ENCODE measurements around the gene PGAP1. TPM values are rescaled to one million over a fixed set of nuclear protein-coding genes. Genes with fewer than 3 reads are reported as not detected.

Gene PGAP1
- total RNA-seq, 1 experiment from 2014 or later = 7.1 TPM

DNA sequence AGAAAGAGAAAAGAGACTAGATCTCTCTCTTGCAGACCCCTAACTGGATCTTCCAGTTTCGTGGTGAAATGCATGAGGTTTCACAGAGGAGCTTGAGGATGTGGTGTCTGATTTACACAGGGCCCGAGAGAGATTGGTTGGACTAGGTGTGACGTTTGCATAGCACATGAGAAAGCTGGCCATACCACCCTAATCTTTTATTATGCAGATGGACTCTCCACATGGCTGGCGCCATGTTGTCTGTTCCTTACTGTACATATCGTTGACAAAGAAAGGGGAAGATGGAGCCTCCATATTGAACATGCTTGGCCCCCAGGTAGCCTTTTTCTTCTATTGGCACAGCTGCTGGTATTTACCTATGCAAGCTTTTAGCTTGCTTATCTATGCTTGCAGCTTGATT is 27.5 kb upstream of the PGAP1 start:
- CTCF ChIA-PET = no interaction called here
- BruUV-seq (replicated peaks) = no TSS peak
- H3K9me2 ChIP-seq (ENCODE audit: insufficient read depth) = no peaks in the 10 kb centered on the region
- no peaks in the 10 kb centered on the region for H4K20me1 ChIP-seq (ENCODE audit: insufficient read depth)
- H3K9ac ChIP-seq (ENCODE audit: low read length) = no peak overlapping the region
- no peaks in the 10 kb centered on the region for H3K36me3 ChIP-seq (ENCODE audit: control insufficient read depth in 1 of 2, insufficient read depth in 2 of 2, low read length in 2 of 2)
- no peak overlapping the region for H3K4me2 ChIP-seq (ENCODE audit: low read length)
- no peaks in the 10 kb centered on the region for H3K9me3 ChIP-seq (ENCODE audit: control insufficient read depth in 1 of 2, insufficient read depth in 1 of 2, low read depth in 1 of 2, low read length in 2 of 2)
- TF ChIP-seq POLR2AphosphoS5 (IDR thresholded peaks at IDR 0.05; ENCODE audit: low read depth, low read length) (no peak), CBX3 (IDR thresholded peaks at IDR 0.05; ENCODE audit: low read depth) (no peak), SRF (IDR thresholded peaks at IDR 0.05; ENCODE audit: low read depth) (no peak), YY1 (IDR thresholded peaks at IDR 0.05; ENCODE audit: extremely low read depth, insufficient replicate concordance, low read depth, low read length) (no peak), SIN3A (IDR thresholded peaks at IDR 0.05; ENCODE audit: low read depth) (no peak), ZFX (IDR thresholded peaks at IDR 0.05) (no peak), ZNF274 (IDR thresholded peaks at IDR 0.05; ENCODE audit: low read depth, low read length) (no peak), FOSL1 (IDR thresholded peaks at IDR 0.05; ENCODE audit: low read depth) (no peak), TCF7L2 (IDR thresholded peaks at IDR 0.05; ENCODE audit: borderline replicate concordance, extremely low read depth, insufficient read depth, insufficient read length) (no peak), EZH2 (IDR thresholded peaks at IDR 0.05) (no peak), SP1 (IDR thresholded peaks at IDR 0.05; ENCODE audit: low read depth) (no peak), JUND (IDR thresholded peaks at IDR 0.05) (no peak), RAD21 (IDR thresholded peaks at IDR 0.05; ENCODE audit: low read depth) (no peak), EZH2phosphoT487 (IDR thresholded peaks at IDR 0.05; ENCODE audit: borderline replicate concordance) (no peak)
- TF ChIP-seq, protein P1, sequence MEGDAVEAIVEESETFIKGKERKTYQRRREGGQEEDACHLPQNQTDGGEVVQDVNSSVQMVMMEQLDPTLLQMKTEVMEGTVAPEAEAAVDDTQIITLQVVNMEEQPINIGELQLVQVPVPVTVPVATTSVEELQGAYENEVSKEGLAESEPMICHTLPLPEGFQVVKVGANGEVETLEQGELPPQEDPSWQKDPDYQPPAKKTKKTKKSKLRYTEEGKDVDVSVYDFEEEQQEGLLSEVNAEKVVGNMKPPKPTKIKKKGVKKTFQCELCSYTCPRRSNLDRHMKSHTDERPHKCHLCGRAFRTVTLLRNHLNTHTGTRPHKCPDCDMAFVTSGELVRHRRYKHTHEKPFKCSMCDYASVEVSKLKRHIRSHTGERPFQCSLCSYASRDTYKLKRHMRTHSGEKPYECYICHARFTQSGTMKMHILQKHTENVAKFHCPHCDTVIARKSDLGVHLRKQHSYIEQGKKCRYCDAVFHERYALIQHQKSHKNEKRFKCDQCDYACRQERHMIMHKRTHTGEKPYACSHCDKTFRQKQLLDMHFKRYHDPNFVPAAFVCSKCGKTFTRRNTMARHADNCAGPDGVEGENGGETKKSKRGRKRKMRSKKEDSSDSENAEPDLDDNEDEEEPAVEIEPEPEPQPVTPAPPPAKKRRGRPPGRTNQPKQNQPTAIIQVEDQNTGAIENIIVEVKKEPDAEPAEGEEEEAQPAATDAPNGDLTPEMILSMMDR (IDR thresholded peaks at IDR 0.05 in 2 of 3, conservative IDR thresholded peaks at IDR 0.05 in 1 of 3; ENCODE audit: borderline replicate concordance in 1 of 3, insufficient read depth in 1 of 3, low read depth in 2 of 3, low read length in 2 of 3) = no peak
- TF ChIP-seq, protein P2, sequence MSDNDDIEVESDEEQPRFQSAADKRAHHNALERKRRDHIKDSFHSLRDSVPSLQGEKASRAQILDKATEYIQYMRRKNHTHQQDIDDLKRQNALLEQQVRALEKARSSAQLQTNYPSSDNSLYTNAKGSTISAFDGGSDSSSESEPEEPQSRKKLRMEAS (IDR thresholded peaks at IDR 0.05) = no peak
- no peak overlapping the region for H3K4me3 ChIP-seq (replicated peaks in 1 of 2; ENCODE audit: low read depth in 1 of 2, low read length in 2 of 2)
- DNase-seq (ENCODE audit: low read depth, low spot score) (no peak), ATAC-seq (no peak)
- H3K27me3 ChIP-seq (ENCODE audit: insufficient read depth, low read length) = no peaks in the 10 kb centered on the region
- RAD21 ChIA-PET (ENCODE audit: low non-redundant PET in 1 of 2, low total read pairs in 2 of 2, uncharacterized antibody in 2 of 2, unreplicated experiment in 2 of 2) = interaction anchor here in 1 of 2 experiments (0.7 kb wide), 1 partner anchor 430 kb away, joined by 4 read pairs; no protein-coding TSS in a partner anchor
- no peak overlapping the region for H2AFZ ChIP-seq (ENCODE audit: low read depth, low read length, poor library complexity, severe bottlenecking)
- H3K79me2 ChIP-seq (ENCODE audit: insufficient read depth, low read length) = no peaks in the 10 kb centered on the region
- no peak overlapping the region for H3K27ac ChIP-seq (ENCODE audit: low read depth, low read length)
- no peaks in the 10 kb centered on the region for H3K4me1 ChIP-seq (ENCODE audit: control insufficient read depth in 1 of 2, insufficient read depth in 2 of 2, low read length in 2 of 2)
- intact Hi-C loops (cut with micrococcal nuclease) = no loop called here
- POLR2A ChIA-PET = interaction anchor here (0.6 kb wide), 1 partner anchor 69 kb away, joined by 3 read pairs; no protein-coding TSS in a partner anchor
